ENCODE measurements around the gene RPRD1B.

RPRD1B gene

GRCh38 chr20:38135651-38136420 lies 102.3 kb downstream of the RPRD1B start:
- DNase-seq (ENCODE audit: low read depth): no peak

- DNase-seq (ENCODE audit: low read depth): no peak
Measured at GRCh38 chr20:38136421-38137245, 103.1 kb downstream of the RPRD1B start.

- no peak for DNase-seq (ENCODE audit: low read depth)
Measured at GRCh38 chr20:38137441-38138037, 104.0 kb downstream of the RPRD1B start.

GRCh38 chr20:38138086-38138778 lies 104.7 kb downstream of the RPRD1B start:
- DNase-seq (ENCODE audit: low read depth): no peak

- DNase-seq (ENCODE audit: low read depth): no peak
Measured at GRCh38 chr20:38139156-38139912, 105.8 kb downstream of the RPRD1B start.

GRCh38 chr20:38139977-38140753 lies 106.6 kb downstream of the RPRD1B start:
- no peak for DNase-seq (ENCODE audit: low read depth)

- DNase-seq (ENCODE audit: low read depth): no peak
Measured at GRCh38 chr20:38141204-38141888, 107.8 kb downstream of the RPRD1B start.
